Neural progenitor cell (in vitro differentiated cells): ENCODE results near the gene SMYD3. TPM values are rescaled to one million over a fixed set of nuclear protein-coding genes. Genes with fewer than 3 reads are reported as not detected.

ENCODE experiments used
- DNase-seq: peaks from one replicate; pipeline ENCODE4 v3.0.0-alpha.2; 2016; ENCODE audit warnings: low spot score
- H2AFZ ChIP-seq: fragments of 200-600 bp; sonication (generic); replicated peaks from 2 replicates; pipeline ENCODE4 v1.6.1; 2016; ENCODE audit warnings: antibody characterized with exemption
- H3F3A ChIP-seq: fragments of 200-600 bp; sonication (generic); 2 replicates; pipeline ENCODE4 v1.6.1; 2016; ENCODE audit warnings: antibody characterized with exemption, low read depth
- H3K27ac ChIP-seq: fragments of 200-600 bp; sonication (generic); 2 replicates; pipeline ENCODE4 v1.5.1; 2016; ENCODE audit warnings: mild to moderate bottlenecking
- H3K27me3 ChIP-seq: fragments of 200-600 bp; sonication (generic); 2 replicates; pipeline ENCODE4 v1.6.1; 2016; ENCODE audit warnings: mild to moderate bottlenecking, moderate library complexity
- H3K36me3 ChIP-seq: fragments of 200-600 bp; sonication (generic); 2 replicates; pipeline ENCODE4 v1.5.1; 2016
- H3K4me1 ChIP-seq: fragments of 200-600 bp; sonication (generic); 2 replicates; pipeline ENCODE4 v1.6.1; 2016; ENCODE audit warnings: mixed run types
- H3K4me2 ChIP-seq: fragments of 200-600 bp; sonication (generic); 2 replicates; pipeline ENCODE4 v1.6.1; 2016
- H3K4me3 ChIP-seq: fragments of 200-600 bp; sonication (generic); 2 replicates; pipeline ENCODE4 v1.5.1; 2016
- H3K79me2 ChIP-seq: fragments of 200-600 bp; sonication (generic); 2 replicates; pipeline ENCODE4 v1.6.1; 2016; ENCODE audit warnings: low read depth
- H3K9ac ChIP-seq: fragments of 200-600 bp; sonication (generic); 2 replicates; pipeline ENCODE4 v1.6.1; 2016
- H3K9me3 ChIP-seq: fragments of 200-600 bp; sonication (generic); 2 replicates; pipeline ENCODE4 v1.5.1; 2016; ENCODE audit warnings: low read depth
- H4K20me1 ChIP-seq: fragments of 200-600 bp; sonication (generic); 2 replicates; pipeline ENCODE4 v1.6.1; 2016; ENCODE audit warnings: low read depth
- H3K27ac Mint-ChIP-seq: 3 replicates; pipeline ENCODE4 v1.8.0; 2021; ENCODE audit warnings: mixed read lengths
- H3K27me3 Mint-ChIP-seq: 2 replicates; pipeline ENCODE4 v1.8.0; 2022; ENCODE audit warnings: low read depth, mild to moderate bottlenecking, inconsistent platforms, moderate library complexity, mixed read lengths; ENCODE audit not compliant: insufficient read depth
- H3K36me3 Mint-ChIP-seq: 3 replicates; pipeline ENCODE4 v1.8.0; 2021; ENCODE audit warnings: mixed read lengths
- H3K4me1 Mint-ChIP-seq: 3 replicates; pipeline ENCODE4 v1.8.0; 2021; ENCODE audit warnings: mixed read lengths
- H3K4me3 Mint-ChIP-seq: 3 replicates; pipeline ENCODE4 v1.8.0; 2021; ENCODE audit warnings: mild to moderate bottlenecking, moderate library complexity, mixed read lengths
- H3K9me3 Mint-ChIP-seq: 3 replicates; pipeline ENCODE4 v1.8.0; 2020; ENCODE audit warnings: mixed read lengths
- CTCF ChIP-seq: fragments of 200-600 bp; sonication (generic); IDR thresholded peaks from 2 replicates; pipeline ENCODE4 v1.5.1; 2017; ENCODE audit warnings: antibody characterized with exemption, mild to moderate bottlenecking
- EZH2 ChIP-seq: fragments of 200-600 bp; sonication (generic); IDR thresholded peaks from 2 replicates; pipeline ENCODE4 v1.6.1; 2017; ENCODE audit warnings: antibody characterized with exemption, mild to moderate bottlenecking, moderate library complexity
- EZH2phosphoT487 ChIP-seq: fragments of 200-600 bp; sonication (generic); IDR thresholded peaks from 2 replicates; pipeline ENCODE4 v1.6.1; 2017; ENCODE audit warnings: antibody characterized with exemption
- total RNA-seq: library from RNA; depleted of rRNA; stranded (reverse); fragments of >200 nt; gene quantifications from 2 replicates; pipeline ENCODE4 v1.2.3, GENCODE V29; 2015; ENCODE audit warnings: low replicate concordance

Gene SMYD3
- total RNA-seq, 1 donor from 2014 or later = 43.2 TPM

- Histone ChIP-seq H3F3A (no peaks in the 10 kb centered on the region), H3K36me3 (no peaks in the 10 kb centered on the region), H4K20me1 (no peaks in the 10 kb centered on the region), H3K27ac (no peak overlapping the region), H3K4me2 (no peak overlapping the region), H3K4me1 (no peaks in the 10 kb centered on the region), H2AFZ (no peak overlapping the region), H3K9me3 (no peaks in the 10 kb centered on the region), H3K9ac (no peak overlapping the region), H3K79me2 (no peaks in the 10 kb centered on the region), H3K4me3 (no peak overlapping the region), H3K27me3 (no peaks in the 10 kb centered on the region)
- Mint-ChIP-seq H3K4me3 (no peak overlapping the region), H3K27me3 (peaks cover 2% of the 10 kb centered on the region), H3K36me3 (no peaks in the 10 kb centered on the region), H3K27ac (no peak overlapping the region), H3K4me1 (no peaks in the 10 kb centered on the region), H3K9me3 (no peaks in the 10 kb centered on the region)
- TF ChIP-seq EZH2phosphoT487 (no peak), EZH2 (no peak), CTCF (no peak)
- DNase-seq = no peak
These were observed 307.9 kb downstream of the SMYD3 start for GRCh38 chr1:246199086-246199645.

- H3K36me3 Mint-ChIP-seq = no peaks in the 10 kb centered on the region
- H3K79me2 ChIP-seq = no peaks in the 10 kb centered on the region
- no peak overlapping the region for H3K4me3 ChIP-seq
- no peak for TF ChIP-seq EZH2
- TF ChIP-seq CTCF = no peak
- no peak for TF ChIP-seq EZH2phosphoT487
- H3K4me1 Mint-ChIP-seq = no peaks in the 10 kb centered on the region
- H3K4me2 ChIP-seq = no peak overlapping the region
- no peak overlapping the region for H3K4me3 Mint-ChIP-seq
- H3K9me3 Mint-ChIP-seq = no peaks in the 10 kb centered on the region
- no peak overlapping the region for H3K9ac ChIP-seq
- no peak overlapping the region for H3K27ac ChIP-seq
- H3K9me3 ChIP-seq = no peaks in the 10 kb centered on the region
- H3K27me3 ChIP-seq = no peaks in the 10 kb centered on the region
- no peaks in the 10 kb centered on the region for H3K36me3 ChIP-seq
- peaks cover 2% of the 10 kb centered on the region for H3K27me3 Mint-ChIP-seq
- no peak for DNase-seq
- H3K4me1 ChIP-seq = no peaks in the 10 kb centered on the region
- no peaks in the 10 kb centered on the region for H4K20me1 ChIP-seq
- no peak overlapping the region for H3K27ac Mint-ChIP-seq
- no peaks in the 10 kb centered on the region for H3F3A ChIP-seq
- H2AFZ ChIP-seq = no peak overlapping the region
These were observed 308.8 kb downstream of the SMYD3 start for GRCh38 chr1:246198115-246198816.

- Histone ChIP-seq H3K9ac (no peak overlapping the region), H4K20me1 (no peaks in the 10 kb centered on the region), H3K79me2 (no peaks in the 10 kb centered on the region), H3K36me3 (no peaks in the 10 kb centered on the region), H3K27me3 (no peaks in the 10 kb centered on the region), H3F3A (no peaks in the 10 kb centered on the region), H3K9me3 (no peaks in the 10 kb centered on the region), H3K4me3 (no peak overlapping the region), H2AFZ (no peak overlapping the region), H3K4me1 (no peaks in the 10 kb centered on the region), H3K4me2 (no peak overlapping the region), H3K27ac (no peak overlapping the region)
- TF ChIP-seq EZH2 = no peak
- TF ChIP-seq EZH2phosphoT487 = no peak
- no peaks in the 10 kb centered on the region for H3K27me3 Mint-ChIP-seq
- no peaks in the 10 kb centered on the region for H3K9me3 Mint-ChIP-seq
- no peak overlapping the region for H3K4me3 Mint-ChIP-seq
- no peaks in the 10 kb centered on the region for H3K4me1 Mint-ChIP-seq
- no peak for DNase-seq
- no peaks in the 10 kb centered on the region for H3K36me3 Mint-ChIP-seq
- peak overlapping the region; percentile 36 for H3K27ac Mint-ChIP-seq
These were observed 310.0 kb downstream of the SMYD3 start for GRCh38 chr1:246197076-246197475.

GRCh38 chr1:246195296-246195695 lies 311.8 kb downstream of the SMYD3 start:
- no peak for TF ChIP-seq EZH2phosphoT487
- no peak for TF ChIP-seq CTCF
- no peak for TF ChIP-seq EZH2
- DNase-seq = no peak
- H3K27ac Mint-ChIP-seq = no peak overlapping the region
- Histone ChIP-seq H3K36me3 (no peaks in the 10 kb centered on the region), H3K9ac (no peak overlapping the region), H4K20me1 (no peaks in the 10 kb centered on the region), H3K79me2 (no peaks in the 10 kb centered on the region), H3K4me2 (no peak overlapping the region), H3K4me3 (no peak overlapping the region), H3K27ac (no peak overlapping the region), H3K27me3 (no peaks in the 10 kb centered on the region), H3K9me3 (no peaks in the 10 kb centered on the region), H2AFZ (no peak overlapping the region), H3K4me1 (no peaks in the 10 kb centered on the region), H3F3A (no peaks in the 10 kb centered on the region)
- no peaks in the 10 kb centered on the region for H3K4me1 Mint-ChIP-seq
- no peak overlapping the region for H3K4me3 Mint-ChIP-seq
- H3K36me3 Mint-ChIP-seq = no peaks in the 10 kb centered on the region
- no peaks in the 10 kb centered on the region for H3K27me3 Mint-ChIP-seq
- no peaks in the 10 kb centered on the region for H3K9me3 Mint-ChIP-seq
